Astrocyte of the cerebellum (primary cell): ENCODE data around the gene GBP2.
"Not testable (repeated sequence)": the region's sequence is repeated elsewhere in the genome, so short reads cannot be mapped to it uniquely, and the experiment has no call there.

Experiments
- DNase-seq: peaks from one replicate; pipeline ENCODE4 v3.0.0-alpha.2; 2011; ENCODE audit warnings: low read depth
- H3K4me3 ChIP-seq: 2 replicates; pipeline ENCODE4 v1.5.1; 2011; ENCODE audit warnings: mild to moderate bottlenecking, low read depth, low read length, moderate library complexity
- in situ Hi-C: cut with HindIII; loops from 2 replicates; pipeline ENCODE4 v1.10.0; 2017; ENCODE audit warnings: low sequenced_read_pairs
- TF ChIP-seq, protein P1 (sequence below): IDR thresholded peaks from 2 replicates; pipeline ENCODE4 v1.5.1; 2012; ENCODE audit warnings: low read length, low read depth, moderate library complexity, mild to moderate bottlenecking; ENCODE audit errors: missing control alignments

Gene GBP2

DNA sequence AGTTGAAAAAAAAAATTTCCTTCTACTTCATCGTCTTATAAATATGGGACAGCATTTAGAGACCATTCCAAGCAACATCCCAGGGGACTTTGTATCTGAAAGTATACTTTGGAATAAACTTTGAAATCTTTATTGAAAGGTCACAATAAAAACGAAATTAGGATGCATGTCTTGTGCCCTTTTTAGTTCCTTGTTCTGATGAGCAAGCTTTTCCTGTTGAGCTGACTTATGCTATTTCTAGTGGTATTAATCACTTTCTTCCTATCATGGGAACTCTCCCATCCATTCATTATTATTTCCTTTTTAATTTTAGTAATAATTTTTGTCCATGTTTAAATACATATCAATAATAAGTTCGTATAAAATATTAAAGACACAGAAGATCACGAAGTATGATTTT is 4.0 kb upstream of the GBP2 start:
- in situ Hi-C loops: no loop called here
- no peak for DNase-seq
- H3K4me3 ChIP-seq: no peak overlapping the region
- TF ChIP-seq, protein P1, sequence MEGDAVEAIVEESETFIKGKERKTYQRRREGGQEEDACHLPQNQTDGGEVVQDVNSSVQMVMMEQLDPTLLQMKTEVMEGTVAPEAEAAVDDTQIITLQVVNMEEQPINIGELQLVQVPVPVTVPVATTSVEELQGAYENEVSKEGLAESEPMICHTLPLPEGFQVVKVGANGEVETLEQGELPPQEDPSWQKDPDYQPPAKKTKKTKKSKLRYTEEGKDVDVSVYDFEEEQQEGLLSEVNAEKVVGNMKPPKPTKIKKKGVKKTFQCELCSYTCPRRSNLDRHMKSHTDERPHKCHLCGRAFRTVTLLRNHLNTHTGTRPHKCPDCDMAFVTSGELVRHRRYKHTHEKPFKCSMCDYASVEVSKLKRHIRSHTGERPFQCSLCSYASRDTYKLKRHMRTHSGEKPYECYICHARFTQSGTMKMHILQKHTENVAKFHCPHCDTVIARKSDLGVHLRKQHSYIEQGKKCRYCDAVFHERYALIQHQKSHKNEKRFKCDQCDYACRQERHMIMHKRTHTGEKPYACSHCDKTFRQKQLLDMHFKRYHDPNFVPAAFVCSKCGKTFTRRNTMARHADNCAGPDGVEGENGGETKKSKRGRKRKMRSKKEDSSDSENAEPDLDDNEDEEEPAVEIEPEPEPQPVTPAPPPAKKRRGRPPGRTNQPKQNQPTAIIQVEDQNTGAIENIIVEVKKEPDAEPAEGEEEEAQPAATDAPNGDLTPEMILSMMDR: no peak

DNA sequence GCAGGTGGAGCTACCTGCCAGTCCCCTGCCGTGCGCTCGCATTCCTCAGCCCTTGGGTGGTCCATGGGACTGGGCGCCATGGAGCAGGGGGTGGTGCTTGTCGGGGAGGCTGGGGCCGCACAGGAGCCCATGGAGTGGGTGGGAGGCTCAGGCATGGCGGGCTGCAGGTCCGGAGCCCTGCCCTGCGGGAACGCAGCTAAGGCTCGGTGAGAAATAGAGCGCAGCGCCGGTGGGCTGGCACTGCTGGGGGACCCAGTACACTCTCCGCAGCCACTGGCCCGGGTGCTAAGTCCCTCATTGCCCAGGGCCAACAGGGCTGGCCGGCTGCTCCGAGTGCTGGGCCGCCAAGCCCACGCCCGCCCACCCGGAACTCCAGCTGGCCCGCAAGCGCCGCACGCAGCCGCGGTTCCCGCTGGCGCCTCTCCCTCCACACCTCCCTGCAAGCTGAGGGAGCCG is 2.1 kb upstream of the GBP2 start:
- H3K4me3 ChIP-seq, in situ Hi-C loops, DNase-seq: not testable (repeated sequence)

DNA sequence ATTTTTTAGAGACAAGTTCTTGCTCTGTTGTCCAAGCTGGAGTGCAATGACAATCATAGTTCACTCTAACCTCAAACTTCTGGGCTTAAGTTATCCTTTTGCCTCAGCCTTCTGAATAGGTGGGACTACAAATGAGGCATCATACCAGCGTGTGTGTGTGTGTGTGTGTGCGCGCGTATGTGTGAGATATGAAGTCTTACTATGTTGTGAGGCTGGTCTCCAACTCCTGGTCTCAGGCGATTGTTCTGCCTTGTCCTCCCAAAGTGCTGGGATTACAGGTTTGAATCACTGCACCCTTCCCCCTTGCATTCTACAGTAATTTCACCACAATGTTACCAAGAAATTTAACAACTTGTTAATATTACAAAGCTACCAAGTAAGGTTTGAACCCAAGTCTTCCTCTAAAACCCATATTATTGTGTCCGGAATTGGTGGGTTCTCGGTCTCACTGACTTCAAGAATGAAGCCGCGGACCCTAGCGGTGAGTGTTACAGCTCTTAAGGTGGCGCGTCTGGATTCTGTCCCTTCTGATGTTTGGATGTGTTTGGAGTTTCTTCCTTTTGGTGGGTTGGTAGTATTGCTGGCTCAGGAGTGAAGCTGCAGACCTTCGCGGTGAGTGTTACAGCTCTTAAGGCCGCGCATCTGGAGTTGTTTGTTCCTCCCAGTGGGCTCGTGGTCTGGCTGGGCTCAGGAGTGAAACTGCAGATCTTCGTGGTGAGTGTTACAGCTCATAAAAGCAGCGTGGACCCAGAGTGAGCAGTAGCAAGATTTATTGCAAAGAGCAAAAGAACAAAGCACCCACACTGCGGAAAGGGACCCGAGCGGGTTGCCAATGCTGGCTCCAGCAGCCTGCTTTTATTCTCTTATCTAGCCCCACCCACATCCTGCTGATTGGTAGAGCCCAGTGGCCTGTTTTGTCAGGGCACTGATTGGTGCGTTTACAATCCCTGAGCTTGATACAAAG is 970 bp upstream of the GBP2 start:
- H3K4me3 ChIP-seq, in situ Hi-C loops, DNase-seq: not testable (repeated sequence)

DNA sequence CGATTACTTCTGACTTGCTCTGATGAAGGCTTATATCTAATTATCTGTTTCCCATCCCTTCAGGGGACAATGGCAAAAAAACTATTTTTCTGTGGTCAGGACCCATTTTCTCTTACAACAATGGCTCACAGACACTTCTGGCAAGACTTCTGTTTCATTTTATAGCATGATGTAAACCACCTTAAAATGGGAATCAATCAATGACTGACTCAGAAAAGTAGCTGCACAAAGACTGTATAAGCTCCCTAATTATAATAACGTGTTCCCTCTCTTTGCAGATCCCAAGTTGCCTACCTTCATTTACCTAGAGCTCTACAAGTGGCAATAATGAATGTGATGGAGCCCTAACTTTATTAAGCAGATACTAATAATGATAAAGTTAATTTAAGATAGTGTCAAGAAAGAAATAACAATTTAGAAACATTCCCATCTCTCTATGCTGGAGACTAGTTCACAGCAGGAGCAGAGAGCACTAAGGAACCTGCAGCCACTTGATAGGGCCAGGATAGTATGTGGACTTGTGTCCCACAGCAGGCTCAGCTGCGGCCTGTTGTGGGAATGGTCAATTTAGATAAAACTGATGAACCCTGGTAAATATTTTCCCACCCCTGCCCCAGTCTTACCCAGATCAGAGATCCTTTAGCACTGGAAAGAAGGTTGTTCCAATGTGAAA is 538 bp downstream of the GBP2 start:
- H3K4me3 ChIP-seq: peak overlapping the region; percentile 24
- DNase-seq: no peak
- TF ChIP-seq, protein P1: no peak
- in situ Hi-C loops: no loop called here

DNA sequence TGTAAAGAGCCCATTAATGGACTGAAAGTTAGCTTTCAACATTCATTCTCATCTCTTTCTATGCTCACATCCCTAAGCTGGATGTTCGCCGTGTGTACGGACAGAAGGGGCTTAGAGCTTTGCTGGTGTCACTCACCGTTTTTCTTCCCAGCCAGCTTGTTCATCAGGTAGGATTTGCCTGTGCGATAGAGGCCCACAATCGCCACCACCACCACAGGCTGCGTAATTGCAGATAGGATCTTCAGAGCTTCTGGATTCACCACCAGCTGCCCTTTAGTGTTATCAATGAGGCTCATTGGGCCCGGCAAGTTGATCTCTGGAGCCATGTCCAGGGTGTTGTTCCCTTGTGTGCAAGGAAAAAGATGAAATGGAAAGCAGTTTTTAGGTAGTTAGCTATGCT is 4.3 kb downstream of the GBP2 start:
- TF ChIP-seq, protein P1: no peak
- DNase-seq: no peak
- no peak overlapping the region for H3K4me3 ChIP-seq
- in situ Hi-C loops: no loop called here

DNA sequence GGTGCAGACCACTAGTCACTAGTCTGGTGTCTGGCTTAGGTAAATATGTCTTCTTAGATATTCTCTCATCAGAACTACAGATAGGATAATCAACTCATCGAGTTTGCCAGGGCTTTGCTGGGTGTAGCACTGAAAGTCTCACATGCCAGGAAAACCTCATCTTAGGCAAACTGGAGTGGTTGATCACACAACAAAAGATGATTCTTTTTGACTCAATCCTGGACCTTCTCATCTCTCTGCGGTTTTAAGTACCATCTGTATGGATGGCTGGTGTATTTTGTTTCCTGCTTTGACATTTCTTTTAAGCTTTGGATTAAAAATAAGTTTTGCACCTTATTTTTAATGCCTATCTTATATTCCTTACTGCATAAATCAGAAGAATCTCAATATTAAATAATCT is 11.3 kb downstream of the GBP2 start:
- TF ChIP-seq, protein P1: no peak
- in situ Hi-C loops: no loop called here
- no peak overlapping the region for H3K4me3 ChIP-seq
- no peak for DNase-seq

DNA sequence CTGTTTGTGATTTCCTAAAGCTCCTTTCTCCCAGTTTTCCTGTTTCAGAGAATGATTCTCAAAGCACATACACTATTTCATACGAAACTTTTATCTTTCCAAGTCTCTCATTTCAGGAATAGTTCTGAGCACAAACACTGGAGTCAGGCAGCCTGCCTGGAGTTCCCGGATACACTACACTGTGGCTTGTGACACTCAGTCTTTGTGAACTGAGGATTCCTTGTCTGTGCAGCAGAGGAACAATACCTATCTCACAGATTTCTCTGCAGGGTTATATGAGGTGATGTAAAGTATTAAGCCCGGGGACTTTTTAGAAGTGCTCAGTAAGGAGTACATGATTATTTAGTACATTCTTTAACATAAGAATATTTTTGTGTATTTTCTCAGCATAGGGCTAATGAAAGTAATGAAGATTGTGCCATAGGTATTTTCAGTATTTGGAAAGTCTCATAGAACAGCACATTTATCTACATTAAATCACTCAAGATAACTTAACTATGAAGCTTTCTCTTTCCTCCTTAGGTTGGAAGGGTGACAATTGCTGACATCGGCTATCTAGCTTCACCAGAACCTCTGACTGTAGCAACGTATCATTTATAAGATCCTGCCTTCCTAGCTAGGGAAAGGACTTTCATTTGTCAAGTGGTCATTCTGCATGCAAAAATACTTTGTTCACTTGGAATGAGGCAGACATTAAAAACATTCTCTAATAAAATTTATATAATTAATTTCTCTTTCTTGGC is 12.9 kb downstream of the GBP2 start:
- in situ Hi-C loops: no loop called here
- TF ChIP-seq, protein P1: no peak
- DNase-seq: no peak
- H3K4me3 ChIP-seq: no peak overlapping the region
